ENCODE measurements around the gene RAMP3. TPM values are rescaled to one million over a fixed set of nuclear protein-coding genes. Genes with fewer than 3 reads are reported as not detected.

The RAMP3 gene
- total RNA-seq, 1 experiment from 2014 or later = 0.13 TPM

GRCh38 chr7:45220846-45221618 is 63.4 kb downstream of the RAMP3 start:
- ATAC-seq = no peak
- in situ Hi-C loops (cut with HindIII; ENCODE audit: low pct_unique_long_range_greater_than_20kb, low sequenced_read_pairs) (no loop called here), intact Hi-C loops (cut with micrococcal nuclease; ENCODE audit: unreplicated experiment) (no loop called here)
- ChIA-PET CTCF (no interaction called here), POLR2A (no interaction called here)
- TF ChIP-seq POLR2AphosphoS5 (IDR thresholded peaks at IDR 0.05; ENCODE audit: low read depth, low read length) (no peak), CTCF (IDR thresholded peaks at IDR 0.05) (no peak), TCF7L2 (IDR thresholded peaks at IDR 0.05; ENCODE audit: low read depth, low read length) (no peak), REST (IDR thresholded peaks at IDR 0.05; ENCODE audit: insufficient read depth in 1 of 2, low read depth in 2 of 2, low read length in 1 of 2) (no peak), SIN3A (IDR thresholded peaks at IDR 0.05; ENCODE audit: borderline replicate concordance, insufficient read depth, low read depth, low read length) (no peak)
- Histone ChIP-seq H3K4me3 (ENCODE audit: low read depth in 2 of 2, low read length in 2 of 2) (no peak overlapping the region), H3K36me3 (ENCODE audit: control insufficient read depth, insufficient read depth, low read length) (no peaks in the 10 kb centered on the region), H3K27ac (ENCODE audit: low read length) (no peak overlapping the region), H3K9me3 (ENCODE audit: control insufficient read depth, insufficient read depth, low read depth, low read length) (no peaks in the 10 kb centered on the region), H3K4me1 (ENCODE audit: control insufficient read depth, insufficient read depth, low read length) (no peaks in the 10 kb centered on the region), H3K27me3 (ENCODE audit: control insufficient read depth, insufficient read depth, low read length) (peaks cover 21% of the 10 kb centered on the region)
- no TSS peak for BruUV-seq (replicated peaks)
- DNase-seq (ENCODE audit: low read depth, low spot score) = no peak

GRCh38 chr7:45221896-45222604 is 64.5 kb downstream of the RAMP3 start:
- ATAC-seq (no peak), DNase-seq (ENCODE audit: low read depth, low spot score) (no peak)
- in situ Hi-C loops (cut with HindIII; ENCODE audit: low pct_unique_long_range_greater_than_20kb, low sequenced_read_pairs) (no loop called here), intact Hi-C loops (cut with micrococcal nuclease; ENCODE audit: unreplicated experiment) (no loop called here)
- Histone ChIP-seq H3K4me1 (ENCODE audit: control insufficient read depth, insufficient read depth, low read length) (no peaks in the 10 kb centered on the region), H3K27ac (ENCODE audit: low read length) (no peak overlapping the region), H3K4me3 (ENCODE audit: low read depth in 2 of 2, low read length in 2 of 2) (no peak overlapping the region), H3K36me3 (ENCODE audit: control insufficient read depth, insufficient read depth, low read length) (no peaks in the 10 kb centered on the region), H3K27me3 (ENCODE audit: control insufficient read depth, insufficient read depth, low read length) (peaks cover 15% of the 10 kb centered on the region), H3K9me3 (ENCODE audit: control insufficient read depth, insufficient read depth, low read depth, low read length) (no peaks in the 10 kb centered on the region)
- ChIA-PET POLR2A (no interaction called here), CTCF (no interaction called here)
- BruUV-seq (replicated peaks) = no TSS peak
- no peak for TF ChIP-seq TCF7L2 (IDR thresholded peaks at IDR 0.05; ENCODE audit: low read depth, low read length)
- no peak for TF ChIP-seq SIN3A (IDR thresholded peaks at IDR 0.05; ENCODE audit: borderline replicate concordance, insufficient read depth, low read depth, low read length)
- TF ChIP-seq REST (IDR thresholded peaks at IDR 0.05; ENCODE audit: insufficient read depth in 1 of 2, low read depth in 2 of 2, low read length in 1 of 2) = no peak
- TF ChIP-seq POLR2AphosphoS5 (IDR thresholded peaks at IDR 0.05; ENCODE audit: low read depth, low read length) = no peak
- no peak for TF ChIP-seq CTCF (IDR thresholded peaks at IDR 0.05)

All from Panc1 (cell line).